A549 (cell line): ENCODE data around the gene DPP10.

Experiments used
- BHLHE40 ChIP-seq: IDR thresholded peaks from 2 replicates; pipeline ENCODE4 v1.6.1; 2012; ENCODE audit warnings: low read depth, low read length, inconsistent platforms
- CEBPB ChIP-seq, 2 experiments: fragments of >200 bp in 1 of 2; sonication (Bioruptor Twin) in 1 of 2; formaldehyde crosslinking in 1 of 2; IDR thresholded peaks; 2 replicates each; pipeline ENCODE4 v1.6.1; 2012 to 2016
- CTCF ChIP-seq: fragments of >200 bp; sonication (Bioruptor Twin); formaldehyde crosslinking; IDR thresholded peaks from 3 replicates; pipeline ENCODE4 v1.5.1; 2016
- EP300 ChIP-seq, 2 experiments: fragments of >200 bp; sonication (Bioruptor Twin); formaldehyde crosslinking; IDR thresholded peaks; 2 replicates in 1 of 2; 3 replicates in 1 of 2; pipeline ENCODE4 v1.6.1; 2016 to 2017
- JUN ChIP-seq, 2 experiments: fragments of >200 bp; sonication (Bioruptor Twin); formaldehyde crosslinking; IDR thresholded peaks; 2 replicates in 1 of 2; 3 replicates in 1 of 2; pipeline ENCODE4 v1.6.1; 2016 to 2017
- KDM1A ChIP-seq: fragments of 200-600 bp; sonication (generic); IDR thresholded peaks from 2 replicates; pipeline ENCODE4 v1.6.1; 2016; ENCODE audit warnings: low read depth, mild to moderate bottlenecking
- MYC ChIP-seq: IDR thresholded peaks from 2 replicates; pipeline ENCODE4 v1.6.1; 2012; ENCODE audit warnings: mild to moderate bottlenecking, inconsistent platforms, low read length, improper control_type of control experiment, borderline replicate concordance
- POLR2A ChIP-seq: IDR thresholded peaks from 2 replicates; pipeline ENCODE4 v1.6.1; 2012; ENCODE audit warnings: mild to moderate bottlenecking, low read length
- POLR2AphosphoS2 ChIP-seq: conservative IDR thresholded peaks from 2 replicates; pipeline ENCODE4 v1.6.1; 2012; ENCODE audit warnings: low read length, improper control_type of control experiment, inconsistent platforms

GRCh38 chr2:115196587-115196986 lies 754.1 kb downstream of the DPP10 start:
- TF ChIP-seq CTCF (no peak), MYC (no peak), POLR2AphosphoS2 (no peak), JUN (IDR thresholded peaks at IDR 0.05) (no peak), BHLHE40 (no peak), POLR2A (no peak), KDM1A (no peak), CEBPB (IDR thresholded peaks at IDR 0.05) (no peak), EP300 (IDR thresholded peaks at IDR 0.05) (no peak)
